ENCODE measurements around the gene PSENEN. TPM values are rescaled to one million over a fixed set of nuclear protein-coding genes. Genes with fewer than 3 reads are reported as not detected.

The PSENEN gene
- total and polyA plus RNA-seq, 4 donors = 32.4 to 59.2 (median 35.0) TPM

Other genes with a start within 250 kb of the PSENEN start
- 10 to 100 TPM; 25.9 to 27.1 TPM for gene DMKN, start 232.0 kb upstream of the PSENEN start, total RNA-seq
- 10 to 100 TPM; 22.2 to 43.7 TPM for gene DMKN, start 232.0 kb upstream of the PSENEN start, polyA plus RNA-seq
- not detected for gene SBSN, start 217.3 kb upstream of the PSENEN start, total RNA-seq
- under 1 TPM in 1 of 2 donors, not detected in 1; 0.23 TPM for gene SBSN, start 217.3 kb upstream of the PSENEN start, polyA plus RNA-seq
- not detected for gene GAPDHS, start 212.2 kb upstream of the PSENEN start, total RNA-seq
- not detected for gene GAPDHS, start 212.2 kb upstream of the PSENEN start, polyA plus RNA-seq
- 10 to 100 TPM; 48.0 to 52.2 TPM for gene TMEM147, start 200.0 kb upstream of the PSENEN start, total RNA-seq
- 100 to 1,000 TPM in 1 of 2 donors, 10 to 100 TPM in 1; 86.0 to 123 TPM for gene TMEM147, start 200.0 kb upstream of the PSENEN start, polyA plus RNA-seq
- gene ATP4A, start 182.0 kb upstream of the PSENEN start, total RNA-seq = not detected
- gene ATP4A, start 182.0 kb upstream of the PSENEN start, polyA plus RNA-seq = not detected
- gene PMIS2, start 159.5 kb upstream of the PSENEN start, total RNA-seq = not detected
- gene PMIS2, start 159.5 kb upstream of the PSENEN start, polyA plus RNA-seq = not detected
- 10 to 100 TPM in 1 of 2 donors, 1 to 10 TPM in 1; 5.3 to 10.5 TPM for gene HAUS5, start 132.9 kb upstream of the PSENEN start, total RNA-seq
- 10 to 100 TPM in 1 of 2 donors, 1 to 10 TPM in 1; 2.9 to 17.5 TPM for gene HAUS5, start 132.9 kb upstream of the PSENEN start, polyA plus RNA-seq
- 10 to 100 TPM; 53.7 to 62.0 TPM for gene RBM42, start 116.6 kb upstream of the PSENEN start, total RNA-seq
- 10 to 100 TPM; 41.8 to 66.8 TPM for gene RBM42, start 116.6 kb upstream of the PSENEN start, polyA plus RNA-seq
- gene ETV2, start 103.9 kb upstream of the PSENEN start, total RNA-seq = 1 to 10 TPM in 1 of 2 donors, under 1 TPM in 1; 0.62 to 1.2 TPM
- 1 to 10 TPM in 1 of 2 donors, under 1 TPM in 1; 0.46 to 1.9 TPM for gene ETV2, start 103.9 kb upstream of the PSENEN start, polyA plus RNA-seq
- 100 to 1,000 TPM; 196 to 216 TPM for gene COX6B1, start 97.3 kb upstream of the PSENEN start, total RNA-seq
- 100 to 1,000 TPM; 502 to 730 TPM for gene COX6B1, start 97.3 kb upstream of the PSENEN start, polyA plus RNA-seq
- not detected for gene UPK1A, start 79.1 kb upstream of the PSENEN start, total RNA-seq
- 1 to 10 TPM in 1 of 2 donors, under 1 TPM in 1; 0.54 to 1.5 TPM for gene UPK1A, start 79.1 kb upstream of the PSENEN start, polyA plus RNA-seq
- under 1 TPM in 1 of 2 donors, not detected in 1; 0.19 TPM for gene ZBTB32, start 41.1 kb upstream of the PSENEN start, total RNA-seq
- not detected for gene ZBTB32, start 41.1 kb upstream of the PSENEN start, polyA plus RNA-seq
- 10 to 100 TPM; 33.6 to 37.9 TPM for gene KMT2B, start 27.6 kb upstream of the PSENEN start, total RNA-seq
- gene KMT2B, start 27.6 kb upstream of the PSENEN start, polyA plus RNA-seq = 10 to 100 TPM in 1 of 2 donors, 1 to 10 TPM in 1; 6.4 to 43.3 TPM
- 10 to 100 TPM in 1 of 2 donors, 1 to 10 TPM in 1; 8.1 to 14.9 TPM for gene IGFLR1, start 3.2 kb upstream of the PSENEN start, total RNA-seq
- gene IGFLR1, start 3.2 kb upstream of the PSENEN start, polyA plus RNA-seq = 10 to 100 TPM in 1 of 2 donors, 1 to 10 TPM in 1; 5.1 to 10.9 TPM
- 10 to 100 TPM; 14.8 to 22.0 TPM for gene U2AF1L4, start 233 bp upstream of the PSENEN start, total RNA-seq
- 10 to 100 TPM; 24.7 to 70.4 TPM for gene U2AF1L4, start 233 bp upstream of the PSENEN start, polyA plus RNA-seq
- 10 to 100 TPM; 10.6 to 13.3 TPM for gene LIN37, start 2.9 kb downstream of the PSENEN start, total RNA-seq
- gene LIN37, start 2.9 kb downstream of the PSENEN start, polyA plus RNA-seq = 10 to 100 TPM; 13.1 to 91.2 TPM
- gene HSPB6, start 11.4 kb downstream of the PSENEN start, total RNA-seq = 100 to 1,000 TPM; 148 to 152 TPM
- gene HSPB6, start 11.4 kb downstream of the PSENEN start, polyA plus RNA-seq = 100 to 1,000 TPM in 1 of 2 donors, 10 to 100 TPM in 1; 73.9 to 131 TPM
- 10 to 100 TPM; 18.7 to 19.6 TPM for gene PROSER3, start 12.5 kb downstream of the PSENEN start, total RNA-seq
- 10 to 100 TPM in 1 of 2 donors, 1 to 10 TPM in 1; 4.1 to 18.7 TPM for gene PROSER3, start 12.5 kb downstream of the PSENEN start, polyA plus RNA-seq
- 10 to 100 TPM; 12.3 to 27.8 TPM for gene ARHGAP33, start 29.9 kb downstream of the PSENEN start, total RNA-seq
- gene ARHGAP33, start 29.9 kb downstream of the PSENEN start, polyA plus RNA-seq = 10 to 100 TPM in 1 of 2 donors, 1 to 10 TPM in 1; 1.9 to 22.1 TPM
- gene PRODH2, start 67.2 kb downstream of the PSENEN start, total RNA-seq = not detected
- gene PRODH2, start 67.2 kb downstream of the PSENEN start, polyA plus RNA-seq = not detected
- not detected for gene NPHS1, start 106.9 kb downstream of the PSENEN start, total RNA-seq
- not detected for gene NPHS1, start 106.9 kb downstream of the PSENEN start, polyA plus RNA-seq
- gene KIRREL2, start 111.3 kb downstream of the PSENEN start, total RNA-seq = not detected
- gene KIRREL2, start 111.3 kb downstream of the PSENEN start, polyA plus RNA-seq = under 1 TPM; 0.08 to 0.50 TPM
- gene APLP1, start 122.9 kb downstream of the PSENEN start, total RNA-seq = 10 to 100 TPM; 12.9 to 13.5 TPM
- 10 to 100 TPM in 1 of 2 donors, 1 to 10 TPM in 1; 7.6 to 23.0 TPM for gene APLP1, start 122.9 kb downstream of the PSENEN start, polyA plus RNA-seq
- gene NFKBID, start 154.9 kb downstream of the PSENEN start, total RNA-seq = 10 to 100 TPM; 18.9 to 19.4 TPM
- gene NFKBID, start 154.9 kb downstream of the PSENEN start, polyA plus RNA-seq = 10 to 100 TPM in 1 of 2 donors, 1 to 10 TPM in 1; 2.9 to 10.4 TPM
- gene HCST, start 156.9 kb downstream of the PSENEN start, total RNA-seq = 10 to 100 TPM; 18.7 TPM
- 10 to 100 TPM in 1 of 2 donors, 1 to 10 TPM in 1; 7.3 to 20.9 TPM for gene HCST, start 156.9 kb downstream of the PSENEN start, polyA plus RNA-seq
- gene TYROBP, start 162.6 kb downstream of the PSENEN start, total RNA-seq = 100 to 1,000 TPM in 1 of 2 donors, 10 to 100 TPM in 1; 98.9 to 117 TPM
- gene TYROBP, start 162.6 kb downstream of the PSENEN start, polyA plus RNA-seq = 100 to 1,000 TPM in 1 of 2 donors, 10 to 100 TPM in 1; 48.8 to 327 TPM
- gene LRFN3, start 190.7 kb downstream of the PSENEN start, total RNA-seq = 10 to 100 TPM; 14.5 to 15.1 TPM
- 1 to 10 TPM; 2.0 to 6.1 TPM for gene LRFN3, start 190.7 kb downstream of the PSENEN start, polyA plus RNA-seq
- gene SDHAF1, start 249.5 kb downstream of the PSENEN start, total RNA-seq = 10 to 100 TPM; 11.6 to 16.6 TPM
- 10 to 100 TPM; 11.1 to 26.1 TPM for gene SDHAF1, start 249.5 kb downstream of the PSENEN start, polyA plus RNA-seq